Fibroblast of pulmonary artery (primary cell): ENCODE measurements around the gene KCNQ4.

Source experiments
- DNase-seq: peaks from one replicate; pipeline ENCODE4 v3.0.0-alpha.2; 2010; ENCODE audit warnings: low read depth
- H3K4me3 ChIP-seq: replicated peaks from 2 replicates; pipeline ENCODE4 v1.5.1; 2011; ENCODE audit warnings: low read depth, mild to moderate bottlenecking, control low read depth, low read length, moderate library complexity
- TF ChIP-seq, protein P1 (sequence below): IDR thresholded peaks from 2 replicates; pipeline ENCODE4 v1.5.1; 2011; ENCODE audit warnings: mild to moderate bottlenecking, control low read depth, low read length, inconsistent platforms; ENCODE audit errors: missing control alignments

The KCNQ4 gene

DNA sequence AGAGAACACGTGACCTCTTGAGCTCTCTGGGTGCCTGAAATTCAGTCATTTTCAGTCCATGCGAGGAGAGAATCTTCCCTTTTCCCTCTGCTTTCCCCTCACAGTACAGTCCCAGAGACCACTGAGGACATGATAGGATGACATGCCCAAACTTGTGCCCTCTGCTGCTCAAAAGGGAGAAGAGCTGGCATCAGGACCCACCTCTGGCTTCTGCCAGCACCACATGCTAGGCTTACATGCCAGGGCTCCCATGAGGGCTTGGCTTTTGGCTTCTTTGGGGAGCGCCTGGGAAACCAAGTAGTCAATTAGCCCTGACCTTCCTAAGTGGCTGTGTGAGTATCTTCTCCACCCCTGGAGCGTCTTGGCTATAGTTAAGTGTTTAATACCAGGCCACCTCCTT lies 13.8 kb upstream of the KCNQ4 start:
- TF ChIP-seq, protein P1, sequence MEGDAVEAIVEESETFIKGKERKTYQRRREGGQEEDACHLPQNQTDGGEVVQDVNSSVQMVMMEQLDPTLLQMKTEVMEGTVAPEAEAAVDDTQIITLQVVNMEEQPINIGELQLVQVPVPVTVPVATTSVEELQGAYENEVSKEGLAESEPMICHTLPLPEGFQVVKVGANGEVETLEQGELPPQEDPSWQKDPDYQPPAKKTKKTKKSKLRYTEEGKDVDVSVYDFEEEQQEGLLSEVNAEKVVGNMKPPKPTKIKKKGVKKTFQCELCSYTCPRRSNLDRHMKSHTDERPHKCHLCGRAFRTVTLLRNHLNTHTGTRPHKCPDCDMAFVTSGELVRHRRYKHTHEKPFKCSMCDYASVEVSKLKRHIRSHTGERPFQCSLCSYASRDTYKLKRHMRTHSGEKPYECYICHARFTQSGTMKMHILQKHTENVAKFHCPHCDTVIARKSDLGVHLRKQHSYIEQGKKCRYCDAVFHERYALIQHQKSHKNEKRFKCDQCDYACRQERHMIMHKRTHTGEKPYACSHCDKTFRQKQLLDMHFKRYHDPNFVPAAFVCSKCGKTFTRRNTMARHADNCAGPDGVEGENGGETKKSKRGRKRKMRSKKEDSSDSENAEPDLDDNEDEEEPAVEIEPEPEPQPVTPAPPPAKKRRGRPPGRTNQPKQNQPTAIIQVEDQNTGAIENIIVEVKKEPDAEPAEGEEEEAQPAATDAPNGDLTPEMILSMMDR = peak; percentile 25
- no peak for DNase-seq
- no peak overlapping the region for H3K4me3 ChIP-seq

DNA sequence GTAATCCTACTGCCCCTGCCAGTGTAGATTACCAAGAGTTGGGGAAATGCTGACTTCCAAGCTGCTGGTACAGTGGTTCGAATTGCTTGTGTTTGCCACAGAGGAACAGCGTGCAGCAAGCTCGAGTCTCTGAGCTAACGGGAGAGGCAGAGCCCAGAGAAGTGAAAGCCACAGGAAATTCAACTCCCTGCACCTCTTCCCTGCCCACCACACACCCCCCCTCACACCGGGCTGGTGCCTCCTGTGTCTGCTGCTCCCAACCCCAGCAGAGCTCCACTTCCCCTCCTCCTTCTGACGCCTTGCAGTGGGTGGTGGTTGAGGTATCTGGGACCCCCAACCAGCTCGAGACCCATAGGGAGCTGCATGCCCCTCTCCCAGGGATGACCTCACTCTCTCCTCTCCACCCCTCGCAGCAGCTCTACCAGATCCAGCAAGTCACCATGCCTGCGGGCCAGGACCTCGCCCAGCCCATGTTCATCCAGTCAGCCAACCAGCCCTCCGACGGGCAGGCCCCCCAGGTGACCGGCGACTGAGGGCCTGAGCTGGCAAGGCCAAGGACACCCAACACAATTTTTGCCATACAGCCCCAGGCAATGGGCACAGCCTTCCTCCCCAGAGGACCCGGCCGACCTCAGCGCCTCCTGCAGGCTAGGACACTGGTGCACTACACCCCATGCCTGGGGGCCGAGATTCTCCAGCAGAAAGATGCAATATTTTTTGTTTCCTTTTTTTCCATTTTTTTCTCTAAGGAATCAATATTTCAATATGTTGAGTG lies 13.1 kb upstream of the KCNQ4 start:
- no peak overlapping the region for H3K4me3 ChIP-seq
- TF ChIP-seq, protein P1 = peak; percentile 1
- DNase-seq = no peak

DNA sequence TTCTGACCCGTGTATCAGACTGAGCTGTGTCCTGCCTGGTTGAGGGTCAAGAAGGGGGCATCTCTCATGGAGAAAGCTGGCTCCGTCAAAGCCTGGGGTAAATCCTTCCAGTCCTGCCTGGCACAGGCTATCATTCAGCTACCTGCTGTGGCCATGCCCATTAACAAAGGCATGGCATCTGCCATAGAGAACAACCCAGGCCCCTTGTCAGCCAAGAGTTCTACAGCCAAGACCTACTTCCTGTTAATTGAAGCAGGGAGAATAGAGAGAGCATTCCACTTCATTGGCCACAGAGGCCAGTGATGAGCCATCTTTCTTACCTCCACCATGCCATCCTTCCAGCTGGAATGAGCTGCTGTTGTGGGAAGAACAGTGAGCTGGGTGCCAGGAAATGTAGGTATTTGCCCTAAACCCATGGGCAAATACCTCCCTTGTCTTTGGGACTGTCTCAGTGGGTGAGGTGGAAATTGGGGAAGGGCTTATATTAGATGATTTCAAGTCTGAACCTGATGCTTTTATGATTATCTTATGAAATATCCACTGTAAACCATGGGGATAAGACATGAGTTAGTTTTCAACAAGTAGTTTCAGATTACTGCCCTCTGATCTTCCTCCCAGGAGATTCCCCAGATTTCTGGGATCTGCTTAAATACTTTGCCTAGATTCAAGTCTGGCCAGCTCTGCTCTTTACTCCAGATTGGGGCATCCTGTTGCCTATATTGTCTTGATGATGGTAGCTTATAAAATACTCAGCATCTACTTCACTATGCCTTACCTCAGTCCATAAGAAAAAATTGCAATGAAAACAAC lies 11.2 kb upstream of the KCNQ4 start:
- no peak for DNase-seq
- no peak overlapping the region for H3K4me3 ChIP-seq
- TF ChIP-seq, protein P1 = no peak

DNA sequence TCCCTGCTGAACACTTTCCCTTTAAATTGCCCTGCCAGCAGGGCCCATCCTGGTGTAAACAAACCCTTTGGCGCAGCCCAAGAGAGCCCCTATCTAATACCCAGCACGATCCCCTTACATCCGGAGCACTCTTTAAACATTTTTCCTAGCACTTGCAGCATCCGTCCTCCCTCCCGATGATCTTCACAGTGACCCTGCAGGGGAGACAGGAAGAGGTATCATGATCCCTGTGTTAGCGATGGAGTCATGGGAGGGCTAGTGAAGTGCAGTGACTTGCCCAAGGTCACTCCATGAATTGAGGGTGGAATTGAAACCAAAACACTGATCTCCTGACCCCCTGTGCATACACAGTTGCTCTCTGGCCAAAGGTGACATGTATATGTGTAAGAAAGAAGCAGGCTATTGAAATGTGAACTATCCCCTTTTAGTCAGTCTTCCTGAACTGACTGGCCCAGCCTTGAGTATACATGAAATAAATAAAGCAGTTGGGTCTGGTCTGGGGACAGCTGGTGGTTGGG lies 9.8 kb upstream of the KCNQ4 start:
- no peak overlapping the region for H3K4me3 ChIP-seq
- DNase-seq = no peak
- TF ChIP-seq, protein P1 = no peak

DNA sequence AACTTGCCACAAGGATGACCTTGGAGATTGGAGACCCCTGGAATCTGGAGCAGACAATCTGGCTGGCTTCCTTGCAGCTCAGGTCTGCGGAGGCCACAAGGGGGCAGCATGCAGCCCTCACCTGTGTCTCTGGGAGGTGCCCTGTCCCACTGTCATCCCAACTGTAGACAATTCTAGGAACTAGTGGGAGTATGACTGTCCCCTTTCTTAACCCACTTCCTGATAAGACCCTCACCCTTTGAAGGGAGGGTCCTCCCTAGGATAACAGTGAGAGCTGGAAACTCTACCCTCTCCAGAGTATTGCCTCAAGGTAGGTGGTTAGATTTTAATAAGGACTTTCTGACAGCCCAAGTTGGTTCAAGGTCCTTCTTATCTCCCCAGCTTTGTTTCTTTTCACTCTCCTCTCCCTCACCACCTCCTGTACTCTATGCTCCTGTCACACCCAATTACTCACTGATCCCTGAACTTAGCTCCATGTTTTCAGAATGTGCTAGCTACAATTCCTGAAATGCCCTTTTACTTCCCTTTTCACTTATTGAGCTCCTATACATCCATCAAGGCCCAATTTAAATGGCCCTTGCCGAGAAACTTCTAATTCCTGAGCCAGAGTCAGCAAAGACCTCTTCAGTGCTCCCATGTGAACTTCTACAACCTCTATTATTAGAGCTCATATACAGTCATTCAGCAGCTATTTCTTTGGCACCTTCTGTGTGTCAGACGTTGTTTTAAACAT lies 9.2 kb upstream of the KCNQ4 start:
- DNase-seq = peak; percentile 40

DNA sequence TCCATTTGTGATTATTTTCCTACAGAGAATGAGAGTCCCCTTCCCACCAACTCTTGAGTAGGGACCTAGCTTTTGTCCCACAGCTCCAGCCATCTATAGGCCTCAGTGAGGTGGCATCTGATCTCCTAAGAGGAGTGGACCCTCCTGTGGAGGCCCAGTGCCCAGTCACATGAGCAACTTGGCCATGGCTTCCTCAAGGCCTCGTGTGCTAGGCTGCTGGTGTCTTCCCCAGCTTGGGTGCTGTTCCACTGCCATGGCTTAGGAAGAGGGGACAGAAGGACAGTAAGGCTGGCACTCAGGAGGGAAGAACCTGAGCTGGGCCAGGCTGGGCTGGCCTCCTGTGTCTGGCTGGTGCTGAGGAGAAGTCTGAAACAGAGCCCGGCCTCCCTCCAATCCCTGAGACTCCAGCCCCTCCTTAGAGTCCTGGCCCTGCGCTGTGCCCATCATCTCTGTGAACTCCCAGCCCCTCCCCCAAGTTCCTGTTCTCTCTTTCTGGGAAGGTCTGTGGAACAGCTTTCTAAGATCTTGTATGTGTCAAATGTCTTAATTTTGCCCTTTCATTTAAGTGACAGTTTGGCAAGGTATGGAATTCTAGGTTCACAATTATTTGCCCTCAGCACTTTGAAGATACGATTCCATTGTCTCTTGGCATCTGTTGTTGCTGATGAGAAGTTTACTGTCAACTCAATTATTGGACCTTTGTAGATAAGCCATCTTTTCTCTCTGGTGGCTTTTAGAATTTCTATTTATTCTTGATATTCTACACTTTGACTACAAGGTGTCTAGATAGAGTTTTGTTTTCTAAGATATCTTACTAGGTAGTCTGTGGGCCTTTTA lies 7.1 kb upstream of the KCNQ4 start:
- H3K4me3 ChIP-seq = no peak overlapping the region
- TF ChIP-seq, protein P1 = no peak
- DNase-seq = no peak

More for the DNA sequence above, 9.2 kb upstream of the KCNQ4 start:
- H3K4me3 ChIP-seq = no peak overlapping the region
- TF ChIP-seq, protein P1 = peak; percentile 84
